GDM1 (cell line): Measurements from ENCODE around the gene C1orf105.
"Not testable (repeated sequence)": the region's sequence is repeated elsewhere in the genome, so short reads cannot be mapped to it uniquely, and the experiment has no call there.

Source experiments
- DNase-seq: peaks from one replicate; lab custom pipeline; 2025; lab: John Stamatoyannopoulos, UW

Gene C1orf105

DNA sequence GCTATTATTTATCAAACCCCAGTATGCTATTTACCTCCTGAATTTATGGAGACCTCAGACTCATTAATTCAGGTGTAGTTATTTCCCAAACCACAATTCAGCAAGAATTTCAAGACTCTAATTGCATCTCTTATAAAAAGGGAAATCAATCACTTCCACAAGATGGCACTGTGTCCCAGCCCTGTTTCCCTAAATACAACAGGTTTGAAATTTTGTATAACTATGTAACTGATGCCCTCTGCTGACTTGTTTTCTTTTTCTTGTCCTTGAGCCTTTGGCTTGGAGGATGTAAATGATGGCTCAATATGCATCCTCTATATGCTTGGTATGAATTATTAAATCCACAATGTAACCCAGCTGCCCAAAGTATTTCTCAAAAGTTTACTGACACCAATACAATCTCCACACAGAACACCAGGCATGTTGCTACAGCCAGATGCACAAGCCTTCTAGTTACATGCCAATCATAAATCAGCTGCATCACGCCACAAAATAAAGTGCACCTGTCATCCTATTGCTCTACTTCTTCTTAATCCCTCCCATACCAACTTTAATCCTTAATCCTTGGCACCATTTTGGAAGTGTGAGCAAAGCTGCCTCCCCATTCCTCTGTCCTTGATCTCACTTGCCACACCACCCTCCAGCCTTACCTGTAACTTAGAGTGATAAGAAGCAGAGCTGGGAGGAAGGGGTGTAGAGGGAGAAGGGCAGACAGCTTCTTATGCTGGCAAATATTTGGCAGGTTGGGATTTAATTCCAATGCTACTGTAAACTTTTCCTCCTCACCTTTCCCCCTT lies 9.0 kb downstream of the C1orf105 start:
- DNase-seq = peak; percentile 45

DNA sequence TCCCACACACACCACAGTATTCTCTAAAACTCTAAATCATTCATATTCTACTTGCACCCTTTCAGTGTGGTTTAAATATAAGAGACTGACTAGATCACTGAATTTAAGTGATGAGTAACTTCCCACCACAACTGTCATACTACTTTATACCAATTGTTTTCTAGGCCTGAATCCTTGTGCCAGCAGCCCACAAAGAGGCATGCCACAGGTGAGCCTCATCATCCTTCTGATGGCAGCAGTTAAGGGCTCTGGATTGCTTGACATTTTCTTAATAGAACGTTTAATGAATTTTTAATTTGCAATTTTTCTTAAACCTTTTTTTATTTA lies 9.6 kb downstream of the C1orf105 start:
- DNase-seq = no peak

GRCh38 chr1:172431204-172431603 lies 10.7 kb downstream of the C1orf105 start:
- DNase-seq = no peak

GRCh38 chr1:172431721-172432192 lies 11.3 kb downstream of the C1orf105 start:
- DNase-seq = no peak

DNA sequence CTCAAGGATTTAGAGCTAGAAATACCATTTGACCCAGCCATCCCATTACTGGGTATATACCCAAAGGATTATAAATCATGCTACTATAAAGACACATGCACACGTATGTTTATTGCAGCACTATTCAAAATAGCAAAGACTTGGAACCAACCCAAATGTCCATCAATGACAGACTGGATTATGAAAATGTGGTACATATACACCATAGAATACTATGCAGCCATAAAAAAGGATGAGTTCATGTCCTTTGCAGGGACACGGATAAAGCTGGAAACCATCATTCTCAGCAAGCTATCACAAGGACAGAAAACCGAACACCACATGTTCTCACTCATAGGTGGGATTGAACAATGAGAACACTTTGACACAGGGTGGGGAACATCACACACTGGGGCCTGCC lies 16.7 kb downstream of the C1orf105 start:
- DNase-seq = not testable (repeated sequence)

DNA sequence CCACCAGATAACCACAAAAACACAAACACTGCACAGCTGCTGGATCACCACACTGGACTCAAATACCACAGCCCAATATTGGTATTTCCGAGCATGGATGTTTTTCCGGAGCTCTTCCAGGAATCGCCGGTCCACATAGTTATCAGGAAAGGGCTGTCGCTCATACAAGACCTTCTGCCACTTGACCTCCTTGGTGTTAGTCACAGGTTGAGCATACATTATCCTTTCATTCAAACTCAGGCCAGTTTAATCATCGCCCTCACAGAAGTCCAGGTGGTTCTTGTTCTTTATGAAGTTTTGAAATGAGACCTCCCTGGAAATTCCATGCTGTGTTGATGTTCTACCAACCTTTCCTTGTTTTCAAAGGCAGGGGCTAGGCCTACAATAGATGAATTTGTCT lies 21.9 kb downstream of the C1orf105 start:
- DNase-seq = no peak

- no peak for DNase-seq
Measured at GRCh38 chr1:172442843-172443565, 22.5 kb downstream of the C1orf105 start.

GRCh38 chr1:172443666-172444453 lies 23.4 kb downstream of the C1orf105 start, which contains the start of gene PIGC:
Gene PIGC (minus strand): TSS chr1:172444069. CDS start chr1:172442622, 1,447 bp downstream.
- peak; percentile 81 for DNase-seq

DNA sequence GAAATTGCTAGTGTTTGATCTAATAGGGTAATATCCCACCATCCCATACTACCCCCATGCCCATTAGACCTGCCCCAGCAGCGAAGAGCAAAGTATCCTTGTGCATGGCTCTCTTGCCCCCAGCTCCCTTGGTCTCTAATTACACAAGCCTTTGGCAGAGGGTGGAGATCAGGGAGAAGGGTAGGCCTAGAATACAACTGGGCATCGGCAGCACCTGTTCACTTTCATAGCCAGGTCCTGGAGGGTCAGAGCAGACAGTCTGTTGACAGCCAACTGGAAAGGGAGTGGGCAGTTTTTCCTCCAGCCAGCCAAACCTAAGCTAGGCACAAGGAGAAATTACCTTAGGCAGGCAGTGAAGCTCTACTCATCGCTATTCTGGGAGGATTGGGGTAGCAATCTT lies 26.1 kb downstream of the C1orf105 start:
- no peak for DNase-seq

DNA sequence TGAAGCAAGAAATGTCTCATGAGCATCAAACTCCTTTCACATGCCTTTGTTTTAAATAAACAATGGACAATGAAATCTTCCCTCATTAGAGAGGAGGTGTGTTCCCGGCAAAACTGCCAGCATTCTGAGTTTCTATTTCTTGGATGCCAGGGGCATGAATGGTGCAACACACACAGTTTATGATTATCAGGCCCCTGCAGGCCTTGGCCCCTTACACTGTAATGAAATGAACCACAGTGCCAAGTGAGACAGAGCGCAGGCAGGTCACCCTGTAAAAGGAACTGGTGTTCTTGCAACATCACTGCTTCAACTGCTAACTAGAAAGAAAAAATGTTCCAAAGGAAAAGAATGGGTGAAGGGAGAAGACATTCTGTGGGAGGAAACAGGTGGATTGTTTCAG lies 27.2 kb downstream of the C1orf105 start:
- DNase-seq = no peak

GRCh38 chr1:172448995-172449584 lies 28.6 kb downstream of the C1orf105 start:
- DNase-seq = no peak

- DNase-seq = peak; percentile 71
Measured at GRCh38 chr1:172449585-172450523, 29.4 kb downstream of the C1orf105 start.

- no peak for DNase-seq
Measured at GRCh38 chr1:172450524-172450885, 30.0 kb downstream of the C1orf105 start.

- no peak for DNase-seq
Measured at GRCh38 chr1:172451002-172451443, 30.5 kb downstream of the C1orf105 start.

DNA sequence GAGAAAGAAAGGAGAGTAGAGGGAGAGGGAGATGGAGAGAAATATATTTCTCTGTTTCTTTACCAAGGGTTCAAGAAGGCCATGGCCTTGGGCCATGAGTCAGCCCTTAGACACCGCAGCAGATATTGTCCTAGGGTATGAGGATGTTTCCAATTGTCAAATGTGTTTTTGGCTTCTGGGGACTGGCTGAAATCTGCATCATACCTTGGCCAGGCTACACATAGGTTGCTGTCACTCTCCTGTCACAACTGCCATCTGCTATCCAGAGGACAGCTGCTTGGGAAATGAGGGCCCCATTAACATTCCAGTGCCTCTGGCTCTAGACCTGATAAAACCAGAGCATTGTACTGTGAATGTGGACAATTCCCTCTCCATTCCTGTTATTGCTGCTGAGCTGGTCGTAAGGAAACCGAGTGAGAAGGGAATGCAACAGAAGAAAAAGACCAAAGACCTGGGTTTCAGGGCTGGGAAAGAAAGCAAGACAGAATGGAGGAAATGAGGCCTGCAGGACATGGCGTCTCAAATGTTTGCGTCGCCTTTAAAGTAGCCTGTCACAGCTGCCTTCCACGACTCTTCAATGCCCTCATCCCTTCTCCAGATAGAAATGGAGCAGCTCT lies 32.2 kb downstream of the C1orf105 start:
- DNase-seq = no peak

GRCh38 chr1:172453153-172453545 lies 32.7 kb downstream of the C1orf105 start:
- no peak for DNase-seq

- DNase-seq = no peak
Measured at GRCh38 chr1:172453607-172454006, 33.1 kb downstream of the C1orf105 start.

DNA sequence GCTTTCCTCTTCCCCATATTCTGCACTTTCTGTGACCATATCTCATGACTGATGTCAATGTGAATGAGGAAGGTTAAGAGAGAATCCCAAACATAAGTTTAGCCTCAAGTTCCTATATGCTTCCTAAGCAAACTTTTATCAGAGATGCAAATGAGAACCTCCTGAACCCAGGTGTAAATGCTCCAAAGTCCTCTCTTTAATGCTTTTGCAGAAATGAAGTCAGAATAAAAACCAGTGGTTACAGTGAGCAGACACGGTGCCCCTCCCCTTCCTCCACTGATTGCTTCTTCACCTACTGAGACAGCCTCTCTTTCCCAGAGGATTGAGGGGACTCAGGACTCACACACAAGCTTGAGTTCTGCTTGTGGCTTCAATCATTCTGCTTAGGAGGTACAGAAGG lies 35.0 kb downstream of the C1orf105 start:
- no peak for DNase-seq

- no peak for DNase-seq
Measured at GRCh38 chr1:172456344-172456769, 35.9 kb downstream of the C1orf105 start.

- no peak for DNase-seq
Measured at GRCh38 chr1:172457479-172458130, 37.1 kb downstream of the C1orf105 start.
